HL-60/S4 treated with phorbol 12-myristate 13-acetate at 8.2 ng/mL for 4 days and 3 days (cell line): ENCODE measurements around the gene STK32C.

Experiments
- in situ Hi-C: fragments of 300-500 bp; cut with MboI; formaldehyde crosslinking; loops from 2 replicates; pipeline ENCODE4 v1.15.0; 2022; ENCODE audit warnings: low sequenced_read_pairs

STK32C gene

DNA sequence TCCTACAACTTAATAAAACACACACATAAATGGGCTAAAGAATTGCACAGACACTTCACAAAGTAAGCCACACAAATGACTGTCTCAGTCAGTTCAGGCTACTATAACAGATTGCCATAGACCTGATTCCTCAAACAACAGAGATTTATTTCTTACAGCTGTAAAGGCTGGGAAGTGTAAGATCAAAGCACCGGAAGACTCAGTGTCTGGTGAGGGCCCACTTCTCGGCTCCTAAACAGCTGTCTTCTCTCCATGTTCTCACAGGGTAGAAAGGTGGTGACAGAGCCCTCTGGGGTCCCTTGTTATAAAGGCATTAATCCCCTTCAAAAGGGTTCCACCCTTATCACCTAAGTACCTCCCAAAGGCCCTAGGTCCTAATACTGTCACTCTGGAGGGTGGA is 18.3 kb downstream of the STK32C start:
- in situ Hi-C loops = no loop called here

DNA sequence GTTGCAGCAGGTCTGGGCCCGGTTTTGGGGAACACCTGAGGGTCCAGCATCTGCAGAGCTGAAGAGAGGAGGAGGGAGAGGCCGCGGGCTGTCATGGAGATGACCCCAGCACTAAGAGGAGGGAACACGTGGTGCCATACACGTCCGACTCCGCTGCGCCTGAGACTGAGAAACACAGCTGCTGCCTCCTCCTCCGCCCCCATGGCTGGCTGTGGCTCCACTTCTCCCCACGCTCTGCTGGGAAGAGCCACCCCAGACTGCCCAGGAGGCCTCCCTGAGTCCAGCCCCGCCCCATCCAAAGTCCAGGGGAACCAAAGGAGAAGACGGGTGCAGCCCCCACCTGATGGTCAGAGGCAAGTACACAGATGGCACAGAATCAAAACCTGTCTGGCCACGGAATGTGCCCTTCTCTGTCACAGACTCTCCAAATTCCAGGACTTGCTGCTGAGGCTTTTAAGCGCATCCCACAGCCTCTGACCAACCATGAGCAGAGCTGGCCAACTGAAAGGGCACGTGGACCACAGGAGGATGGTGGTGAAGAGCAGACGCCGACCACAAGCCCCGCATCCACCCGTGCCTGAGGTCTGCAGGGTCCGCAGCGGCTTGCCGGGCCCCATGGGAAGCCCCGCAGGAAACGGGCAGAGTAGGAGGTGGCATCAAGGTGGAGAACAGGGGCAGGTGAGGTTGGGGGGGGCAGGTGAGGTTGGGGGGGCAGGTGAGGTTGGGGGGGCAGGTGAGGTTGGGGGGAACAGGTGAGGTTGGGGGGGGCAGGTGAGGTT is 24.0 kb downstream of the STK32C start:
- in situ Hi-C loops = no loop called here

DNA sequence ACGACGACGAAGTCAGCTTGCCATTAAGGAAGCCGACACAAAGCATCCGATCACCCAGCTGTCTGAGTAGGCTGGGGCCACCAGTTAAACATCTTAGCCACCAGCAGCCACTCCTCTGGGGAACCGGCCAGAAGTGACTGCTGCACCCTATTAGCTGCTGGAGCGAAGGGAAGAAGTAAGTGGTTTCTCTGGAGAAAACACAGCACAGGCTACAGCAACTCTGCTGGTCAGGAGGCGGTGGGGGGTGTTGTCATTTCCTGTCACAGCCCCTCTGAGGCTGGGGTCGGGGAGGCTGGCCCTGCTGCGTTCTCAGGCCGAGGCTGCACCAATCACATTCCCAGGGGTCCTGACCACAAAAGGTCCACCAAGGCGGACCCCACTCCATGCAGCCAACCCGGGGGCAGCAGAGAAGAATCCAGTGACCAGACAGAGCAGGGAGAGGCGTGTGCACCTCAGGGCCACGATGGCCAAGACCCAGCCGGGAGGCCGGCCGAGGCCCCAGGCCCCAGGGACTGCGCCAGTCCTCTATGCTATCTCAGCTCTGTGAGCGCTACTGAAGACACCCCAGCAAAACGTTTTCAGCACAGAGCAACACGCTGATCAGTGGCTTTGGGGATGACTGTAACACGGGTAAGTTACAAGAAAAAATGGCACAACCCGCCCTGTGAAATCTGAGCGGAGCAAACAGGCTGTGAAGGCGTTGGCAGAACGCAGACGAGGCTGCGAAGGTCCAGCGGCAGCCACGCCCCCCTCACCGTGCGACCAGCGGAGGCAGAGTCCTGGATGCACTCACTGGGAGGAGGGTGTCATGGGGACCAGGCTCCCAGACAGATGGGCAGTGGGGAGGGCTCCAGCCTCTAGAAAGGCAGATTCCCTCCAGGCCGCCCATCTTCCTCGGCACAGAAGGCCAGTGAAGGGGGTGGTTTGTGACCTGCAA is 24.8 kb downstream of the STK32C start:
- in situ Hi-C loops = no loop called here

- in situ Hi-C loops = no loop called here
These were observed 25.7 kb downstream of the STK32C start for GRCh38 chr10:132281915-132282666.

- in situ Hi-C loops = no loop called here
These were observed 27.1 kb downstream of the STK32C start for GRCh38 chr10:132280646-132281074.

GRCh38 chr10:132279873-132280645 is 27.7 kb downstream of the STK32C start:
- in situ Hi-C loops = no loop called here

DNA sequence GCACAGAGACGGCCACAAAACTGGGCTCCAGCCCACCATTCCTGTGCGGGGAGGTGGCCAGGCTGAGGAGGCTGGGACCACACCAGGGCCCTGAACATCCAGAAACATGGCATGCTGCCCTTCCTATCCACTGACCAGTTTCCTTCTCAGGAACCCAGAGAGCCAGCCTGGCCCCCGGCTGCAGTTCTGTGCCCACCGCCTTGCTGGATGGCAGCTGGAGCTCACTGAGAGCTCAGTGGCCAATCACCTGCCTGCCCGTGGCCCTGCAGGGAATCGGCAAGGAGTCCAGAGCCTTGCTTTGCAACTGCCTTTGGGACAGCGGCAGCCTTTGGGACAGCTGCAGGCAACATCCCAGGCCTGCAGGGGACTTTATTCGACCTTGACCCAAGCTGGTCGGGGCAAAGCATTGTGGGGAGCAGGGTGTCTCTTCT is 30.4 kb downstream of the STK32C start:
- in situ Hi-C loops = no loop called here

DNA sequence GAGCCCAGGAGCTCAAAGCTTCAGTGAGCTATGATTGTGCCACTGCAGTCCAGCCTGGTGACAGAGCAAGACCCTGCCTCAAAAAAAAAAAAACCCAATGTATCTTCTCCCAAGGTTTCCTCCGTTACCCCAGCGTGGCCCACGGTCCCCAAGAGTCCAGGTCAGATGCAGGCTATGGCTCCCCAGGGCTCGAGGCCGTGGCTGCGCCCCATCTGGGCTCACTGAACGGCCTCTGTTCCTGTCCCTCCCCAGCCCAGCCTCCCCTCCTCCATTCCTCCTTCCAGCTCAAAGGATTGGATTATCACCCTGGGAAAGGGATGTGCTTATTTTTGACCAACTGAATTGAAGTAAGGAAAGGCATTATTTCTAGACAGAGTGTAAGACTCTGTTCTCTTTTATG is 31.0 kb downstream of the STK32C start:
- in situ Hi-C loops = no loop called here

- in situ Hi-C loops = no loop called here
These were observed 31.5 kb downstream of the STK32C start for GRCh38 chr10:132276179-132276675.

DNA sequence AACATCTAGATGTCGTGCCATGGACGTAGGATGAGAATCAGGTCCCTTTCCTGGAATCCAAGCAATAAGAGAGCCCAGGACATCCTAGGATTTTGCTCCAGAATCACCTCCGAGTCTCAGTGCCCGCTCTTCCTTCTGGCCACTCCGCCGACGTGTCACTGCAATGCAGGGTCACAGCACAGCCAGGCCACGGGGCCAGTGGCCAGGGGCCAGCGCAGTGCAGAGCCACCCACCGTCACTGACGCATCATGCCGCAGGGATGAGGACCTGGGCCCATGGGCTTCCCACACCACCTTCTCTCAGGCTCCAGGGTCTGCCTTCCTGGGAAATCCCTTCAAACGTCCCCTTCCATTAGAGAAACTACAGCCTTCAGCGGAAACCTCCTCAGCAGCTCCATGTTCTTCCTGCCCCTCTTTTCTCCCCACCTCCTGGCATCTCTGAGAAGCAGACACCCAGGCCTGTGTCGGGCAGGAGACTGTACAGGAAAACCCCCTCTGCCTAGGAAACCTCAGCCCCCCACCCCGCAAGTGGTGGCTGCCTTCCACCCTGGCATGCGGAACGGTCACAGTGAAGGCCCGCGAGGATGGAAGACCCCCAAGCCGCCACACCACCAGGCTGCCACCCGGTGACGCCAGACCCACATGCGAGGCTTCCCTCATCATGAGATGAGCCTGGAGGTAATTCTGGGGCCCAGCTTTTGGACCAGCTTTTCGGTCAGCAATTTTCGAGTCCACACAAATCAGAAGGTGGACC is 32.1 kb downstream of the STK32C start:
- in situ Hi-C loops = no loop called here

DNA sequence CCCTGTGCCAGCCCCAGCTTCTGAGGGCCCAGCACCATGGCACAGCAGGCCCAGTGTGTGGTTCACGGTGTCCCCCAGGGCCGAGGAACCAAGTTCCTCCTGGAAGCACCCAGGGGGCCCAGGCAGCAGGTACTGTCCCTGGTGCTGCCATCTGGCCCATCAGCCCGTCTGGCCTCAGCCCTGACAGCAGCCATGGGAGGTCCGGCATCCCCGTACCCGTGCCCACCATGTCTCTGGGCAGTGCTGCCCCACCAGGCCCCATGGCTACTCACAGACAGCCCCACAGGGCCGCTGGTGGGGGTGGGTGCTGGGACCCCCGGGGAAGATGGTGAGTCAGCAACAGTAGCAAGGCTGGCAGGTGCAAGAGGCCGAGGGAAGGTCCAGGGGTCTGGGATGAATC is 32.8 kb downstream of the STK32C start:
- in situ Hi-C loops = no loop called here

- in situ Hi-C loops = no loop called here
These were observed 33.2 kb downstream of the STK32C start for GRCh38 chr10:132274581-132274980.

DNA sequence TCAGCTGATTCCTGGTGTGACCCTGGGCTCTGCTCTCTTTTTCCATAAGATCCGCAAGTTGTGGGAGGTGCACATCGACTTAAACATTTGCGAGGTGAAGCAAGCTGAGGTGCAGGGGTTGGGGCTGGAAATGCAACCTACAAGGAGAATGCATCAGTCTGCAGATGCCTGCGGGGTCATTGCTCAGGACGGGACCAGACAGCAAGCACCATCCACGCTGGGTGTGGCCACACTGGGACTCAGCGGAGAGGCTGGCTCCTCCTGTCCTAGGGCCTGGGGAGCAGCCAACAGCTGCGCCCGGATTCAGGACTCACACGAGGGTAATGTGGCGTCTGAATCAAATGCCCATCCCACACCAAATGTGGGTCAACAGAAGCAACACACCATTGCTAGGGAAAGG is 33.8 kb downstream of the STK32C start:
- in situ Hi-C loops = no loop called here

GRCh38 chr10:132273304-132273944 is 34.3 kb downstream of the STK32C start:
- in situ Hi-C loops = no loop called here

GRCh38 chr10:132272231-132272971 is 35.3 kb downstream of the STK32C start:
- in situ Hi-C loops = no loop called here

- in situ Hi-C loops = no loop called here
These were observed 36.1 kb downstream of the STK32C start for GRCh38 chr10:132271458-132272230.

DNA sequence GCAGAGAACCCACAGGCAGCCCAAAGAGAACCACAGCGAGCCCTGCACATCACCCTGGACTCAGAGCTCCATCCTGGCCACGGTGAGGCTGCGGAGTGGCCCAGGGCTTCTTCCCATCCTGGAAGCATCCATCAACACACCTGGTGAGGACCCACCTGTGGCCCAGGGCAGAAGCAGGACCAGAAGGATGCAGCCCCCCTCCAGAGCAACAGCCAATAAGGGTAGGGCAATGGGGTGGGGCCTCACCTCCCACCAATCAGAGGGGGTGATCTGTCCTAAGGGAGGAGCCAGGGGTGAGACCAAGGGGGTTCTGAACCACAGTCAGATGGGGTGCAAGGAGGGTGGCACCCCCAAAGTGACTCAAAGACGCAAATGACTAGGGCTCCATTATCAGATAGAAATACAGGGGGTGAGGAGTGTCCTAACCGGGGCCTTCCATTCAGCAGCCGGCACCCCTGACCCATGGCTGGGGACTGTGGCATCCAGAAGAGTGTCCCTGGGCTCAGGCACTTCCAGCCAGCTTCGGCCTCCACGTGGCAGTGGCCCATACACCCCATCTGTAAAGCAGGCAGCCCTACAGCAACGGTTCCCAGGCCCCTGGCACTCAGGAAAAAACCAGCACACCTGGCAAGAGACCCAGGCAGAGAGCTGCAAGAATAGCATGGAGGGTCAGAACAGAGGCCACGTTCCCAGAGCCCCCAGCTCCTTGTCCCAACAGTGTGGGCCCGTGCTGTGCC is 36.9 kb downstream of the STK32C start:
- in situ Hi-C loops = no loop called here
